Inferior parietal cortex (tissue), 1 donor: Measurements from ENCODE around the gene DUSP7.
A peak's percentile ranks its signal among the peaks of the same experiment; 100 is the strongest.

Experiments used
- DNase-seq: peaks from one replicate; pipeline ENCODE4 v3.0.0-alpha.2; 2016; ENCODE audit errors: extremely low spot score

Gene DUSP7

DNA sequence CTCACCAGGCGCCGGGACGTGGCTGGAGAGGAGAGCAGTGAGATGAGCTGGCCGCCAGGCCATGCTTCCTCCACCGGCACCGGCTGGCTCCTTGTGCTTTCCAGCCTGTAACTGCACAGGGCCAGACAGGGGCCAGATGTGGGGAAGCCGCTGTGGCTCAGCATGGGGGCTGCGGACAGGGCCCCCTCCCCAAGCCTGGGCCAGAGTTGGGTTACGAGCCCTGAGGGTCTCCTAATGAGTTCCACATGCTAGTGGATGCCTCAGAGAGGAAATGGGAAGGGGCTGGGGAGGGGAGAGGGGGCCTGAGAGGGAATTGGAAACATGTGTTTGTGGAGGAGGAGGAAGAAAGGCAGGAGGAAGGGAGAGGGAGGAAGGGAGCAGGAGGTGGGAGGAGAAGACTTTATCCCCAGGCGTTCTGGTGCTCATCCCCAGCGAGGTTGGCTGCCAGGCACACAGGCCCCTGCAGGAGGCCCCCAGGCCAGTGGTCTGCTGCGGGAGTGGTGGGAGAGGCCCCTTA, 11.7 kb upstream of the DUSP7 start:
- DNase-seq = no peak

DNA sequence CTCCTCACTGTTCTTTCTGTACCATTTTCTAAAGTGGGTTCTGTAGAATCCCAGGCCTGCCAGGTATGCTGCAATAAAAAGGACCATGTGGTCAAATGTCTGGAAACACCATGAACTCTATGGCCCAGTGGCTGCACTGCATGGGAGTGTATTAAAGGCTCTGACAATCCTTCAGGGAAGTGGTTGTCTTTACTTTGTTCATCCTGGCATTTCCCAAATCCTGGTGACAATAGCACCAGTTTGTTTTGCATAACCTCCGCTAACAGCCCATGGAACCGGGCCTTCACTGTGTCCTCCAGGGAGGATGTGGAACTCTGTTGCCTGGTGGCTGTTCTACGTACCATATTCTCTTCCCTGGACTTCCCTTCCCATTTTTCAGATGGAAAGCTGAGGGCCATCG, 11.2 kb upstream of the DUSP7 start:
- no peak for DNase-seq

DNA sequence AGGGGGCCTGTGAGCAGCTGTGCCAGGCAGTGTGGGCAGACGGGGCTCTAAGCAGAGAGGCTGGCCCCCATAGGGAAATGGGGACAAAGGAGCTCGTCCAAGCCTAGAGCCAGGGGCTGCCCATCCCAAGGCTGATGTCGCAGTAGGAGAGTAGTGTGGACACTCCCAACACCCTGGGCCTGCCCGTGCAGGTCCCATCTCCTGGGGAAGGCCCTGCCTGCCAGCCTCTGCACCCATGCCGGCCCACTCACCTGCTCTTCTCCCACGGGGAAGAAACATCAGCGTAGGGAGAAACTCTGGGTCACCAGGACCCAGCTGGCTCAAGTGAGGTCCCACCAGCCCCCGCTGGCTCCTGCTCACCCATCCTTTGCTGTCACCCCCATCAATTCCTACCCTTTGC, 10.7 kb upstream of the DUSP7 start:
- DNase-seq = no peak

DNA sequence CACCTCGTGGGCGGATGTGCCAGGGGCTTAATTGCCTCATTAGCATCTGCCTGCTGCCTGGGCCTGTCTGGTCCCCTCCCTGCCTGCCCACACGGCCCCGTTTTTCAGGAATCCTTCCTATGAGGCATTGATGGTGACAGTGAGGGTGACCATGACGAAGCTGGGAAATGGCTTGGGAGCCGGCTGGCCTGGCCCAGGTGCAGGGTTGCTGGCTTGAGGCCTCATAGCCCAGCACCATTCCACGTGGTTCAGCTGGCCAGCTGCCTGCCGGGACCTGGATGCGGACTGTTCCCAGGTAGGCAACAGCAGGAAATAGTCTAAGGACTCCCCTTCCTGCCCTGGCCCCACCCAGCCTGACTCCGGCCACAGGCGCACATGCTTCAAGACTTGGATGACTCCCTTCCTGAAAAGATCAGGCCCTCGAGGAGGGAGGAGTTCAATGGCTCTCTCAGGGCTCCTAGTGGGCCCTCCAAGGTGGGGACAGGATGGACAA, 8.9 kb upstream of the DUSP7 start:
- DNase-seq = no peak

DNA sequence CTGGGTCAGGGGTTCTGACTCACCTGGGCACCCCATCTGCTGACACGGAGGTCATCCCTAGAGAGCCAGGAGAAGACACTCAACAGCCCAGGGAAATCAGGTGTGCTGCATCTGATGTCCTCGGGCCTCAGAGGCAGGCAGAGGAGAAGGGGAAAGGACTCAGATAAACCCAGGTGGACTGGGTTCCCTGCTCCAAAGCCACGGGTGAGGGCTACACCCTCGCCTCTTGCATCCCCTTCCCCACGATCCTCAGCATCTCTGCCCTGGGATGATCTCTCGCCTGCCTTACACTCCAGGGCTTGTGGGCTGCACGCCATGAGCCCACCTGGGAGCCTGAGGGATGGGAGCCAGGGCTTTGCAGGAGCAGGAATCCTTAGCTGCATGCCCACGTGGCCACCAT, 8.2 kb upstream of the DUSP7 start:
- DNase-seq = no peak

DNA sequence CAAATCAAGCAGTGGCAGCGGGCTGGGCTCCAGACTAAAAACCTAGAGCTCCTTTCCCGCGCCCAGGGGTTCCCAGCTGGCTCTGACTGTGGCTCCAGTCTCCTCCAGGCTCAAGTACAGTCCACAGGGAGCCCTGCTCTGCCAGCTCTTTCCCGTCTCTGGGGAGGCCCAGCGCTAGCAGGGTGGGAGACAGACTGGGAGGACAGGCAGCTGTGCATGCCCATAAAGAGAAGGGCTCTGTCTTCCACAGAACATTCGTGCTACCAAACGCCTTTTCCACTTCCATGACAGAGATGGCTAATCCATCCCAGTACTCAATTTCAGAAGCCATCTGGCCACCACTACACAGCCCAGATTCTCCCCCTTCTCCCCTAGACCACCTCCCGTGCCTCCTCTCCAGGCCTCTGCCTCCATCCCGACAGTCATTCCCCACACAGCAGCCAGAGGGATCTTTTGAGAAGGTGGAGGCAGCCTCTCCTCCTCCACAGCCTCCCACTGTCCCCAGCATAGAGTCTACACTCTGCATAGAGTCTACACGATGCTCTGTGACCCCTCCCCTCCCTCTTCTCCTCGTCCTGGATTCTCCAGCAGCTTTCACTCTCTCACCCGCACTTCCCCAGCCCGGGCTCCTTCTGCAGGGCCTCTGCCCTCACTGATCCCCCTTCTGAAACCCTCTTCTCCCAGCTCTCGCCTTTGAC, 6.8 kb upstream of the DUSP7 start:
- no peak for DNase-seq

DNA sequence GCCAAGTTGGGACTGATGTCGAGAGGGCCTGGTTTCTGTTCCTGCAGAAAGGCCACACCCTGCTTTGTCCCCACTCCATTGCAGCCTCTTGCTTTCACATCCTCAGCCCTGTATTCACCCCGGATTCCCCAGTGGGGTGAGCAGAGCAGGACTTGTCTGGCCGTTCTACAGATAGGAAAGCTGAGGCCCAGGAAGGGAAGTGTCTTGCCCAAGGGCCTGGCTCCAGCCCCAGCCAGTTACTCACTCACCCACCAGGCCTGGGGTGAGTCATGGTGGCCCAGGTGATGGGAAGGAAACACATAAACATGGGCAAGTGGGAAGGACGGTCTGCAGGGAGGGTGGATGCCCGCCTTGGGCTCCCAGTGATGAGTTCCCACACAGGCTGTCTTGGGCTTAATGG, 6.1 kb upstream of the DUSP7 start:
- DNase-seq = no peak

- DNase-seq = no peak
These were observed 4.9 kb upstream of the DUSP7 start for GRCh38 chr3:52061121-52061910.

DNA sequence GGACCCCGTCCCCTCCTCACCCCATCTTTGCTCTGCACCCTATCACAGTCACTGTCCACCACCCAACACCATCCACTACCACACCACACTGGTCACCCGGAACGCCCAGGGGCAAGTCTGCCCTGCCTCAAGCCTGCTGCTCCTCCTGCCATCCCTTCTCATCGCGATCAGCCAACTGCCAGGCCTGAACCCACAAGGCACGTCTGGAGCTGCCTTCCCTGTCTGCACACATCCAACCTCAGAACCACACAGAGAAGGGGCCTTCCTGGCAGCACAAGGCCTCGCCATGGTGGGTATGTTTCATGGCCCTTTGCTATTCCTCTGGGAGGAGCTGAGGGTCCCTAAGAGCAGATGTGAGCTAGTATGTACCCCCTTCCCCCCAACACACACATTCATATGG, 3.4 kb upstream of the DUSP7 start:
- no peak for DNase-seq

- DNase-seq = no peak
These were observed 1.6 kb upstream of the DUSP7 start for GRCh38 chr3:52057812-52058495.

DNA sequence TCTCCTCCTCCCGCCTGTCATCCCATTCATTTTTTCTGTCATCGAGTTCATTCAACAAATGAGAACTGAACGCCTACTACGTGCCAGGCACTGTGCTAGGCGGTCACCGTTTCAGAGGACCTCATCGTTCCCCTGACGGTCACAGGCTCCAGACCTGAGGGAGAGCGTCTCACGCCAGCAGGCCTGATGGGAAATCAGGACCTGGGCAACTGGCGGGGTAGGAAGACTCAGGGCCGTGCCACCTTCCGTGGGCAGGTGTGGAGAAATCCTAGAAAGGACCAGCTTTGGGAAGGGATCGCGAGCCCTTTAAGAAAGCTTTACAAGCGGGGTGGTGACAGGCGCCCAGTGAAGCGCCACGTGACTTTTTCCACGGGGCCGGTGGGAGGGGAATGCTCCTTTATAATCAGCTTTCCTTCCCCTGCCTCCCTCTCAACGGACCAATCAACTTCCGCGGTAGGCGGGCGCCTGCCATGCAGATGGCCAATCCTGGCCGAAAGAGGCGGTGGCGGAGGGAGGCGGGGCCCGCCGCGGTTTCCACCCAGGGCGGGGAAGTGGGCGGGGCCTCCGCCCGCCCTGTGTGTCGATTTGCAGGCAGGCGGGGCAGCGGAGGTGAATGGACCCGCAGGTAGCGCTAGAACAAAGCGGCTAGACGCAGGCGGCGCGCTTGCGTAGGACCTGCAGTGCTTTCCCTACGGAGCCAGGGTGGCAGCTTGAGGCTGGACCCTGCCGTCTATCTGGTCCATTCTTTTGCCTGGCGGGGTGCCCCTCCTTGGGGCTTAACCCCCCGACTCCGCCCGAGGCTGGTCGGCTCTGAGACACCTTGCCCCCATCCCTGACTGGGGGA, 819 bp upstream of the DUSP7 start:
- DNase-seq = peak; percentile 99

GRCh38 chr3:52055537-52056351, 627 bp downstream of the DUSP7 start:
- no peak for DNase-seq

DNA sequence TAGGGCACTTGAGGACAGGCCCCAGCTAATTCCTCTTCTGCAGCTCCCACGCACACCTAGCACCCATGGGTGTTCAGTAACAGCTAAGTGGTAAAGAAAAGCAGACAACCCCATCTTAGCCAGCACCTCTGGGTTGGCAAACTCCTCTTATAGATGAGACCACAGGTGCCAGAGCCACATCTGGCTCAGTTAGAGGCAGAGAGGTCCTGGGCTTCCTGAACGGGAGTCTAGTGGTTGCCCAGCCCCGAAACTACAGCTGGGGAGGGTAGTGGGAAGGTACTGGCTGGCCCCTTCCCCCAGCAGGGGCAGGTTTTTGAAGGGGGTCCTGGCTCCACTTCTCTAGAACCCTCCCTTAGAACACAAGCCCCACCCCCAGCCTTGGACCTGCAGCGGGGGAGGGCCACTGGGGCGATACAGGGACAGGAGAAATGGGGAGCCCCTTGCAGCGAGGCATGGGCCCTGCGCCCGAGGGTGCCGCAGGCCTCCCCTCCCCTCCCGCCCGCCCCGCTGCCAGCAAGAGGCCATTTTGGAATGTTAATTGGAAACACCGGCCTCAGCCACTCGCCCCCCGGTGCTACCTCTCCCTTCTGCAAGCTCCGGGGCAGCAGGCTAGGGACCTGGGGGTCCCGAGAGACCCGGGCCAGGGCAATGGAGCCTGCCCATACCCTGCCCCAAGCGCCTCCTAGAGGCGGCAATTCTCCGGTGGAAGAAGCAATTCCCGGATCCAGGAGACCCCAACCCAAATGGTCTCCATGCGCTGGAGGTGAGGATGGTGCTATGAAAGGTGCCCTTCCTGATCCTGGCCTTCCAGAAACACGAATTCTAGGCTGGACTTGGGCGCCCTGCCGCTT, 1.5 kb downstream of the DUSP7 start:
- DNase-seq = no peak

- DNase-seq = peak; percentile 69
These were observed 2.8 kb downstream of the DUSP7 start for GRCh38 chr3:52053307-52054304.

GRCh38 chr3:52052831-52053306, 3.5 kb downstream of the DUSP7 start:
- DNase-seq = no peak

DNA sequence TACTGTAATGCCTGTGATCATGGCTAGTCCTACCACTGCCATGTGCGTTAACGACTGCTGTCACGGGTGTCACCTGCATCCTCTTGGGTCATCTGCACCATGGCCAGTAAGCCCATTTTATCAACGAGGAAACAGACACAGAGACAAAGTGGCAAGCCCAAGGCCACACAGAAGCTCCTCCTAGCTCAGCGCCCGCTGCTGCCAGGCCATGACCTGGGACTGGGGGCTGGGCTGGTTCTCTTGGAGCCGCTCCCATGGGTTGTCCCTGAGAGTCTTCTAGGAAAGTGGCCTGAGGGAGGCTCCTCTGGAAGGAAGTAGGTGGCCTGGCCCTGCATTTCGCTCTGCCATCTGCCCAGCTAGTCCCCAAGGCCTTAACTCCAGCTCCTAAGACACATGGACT, 4.9 kb downstream of the DUSP7 start:
- DNase-seq = no peak

GRCh38 chr3:52050571-52050970, 5.8 kb downstream of the DUSP7 start:
- DNase-seq = no peak

DNA sequence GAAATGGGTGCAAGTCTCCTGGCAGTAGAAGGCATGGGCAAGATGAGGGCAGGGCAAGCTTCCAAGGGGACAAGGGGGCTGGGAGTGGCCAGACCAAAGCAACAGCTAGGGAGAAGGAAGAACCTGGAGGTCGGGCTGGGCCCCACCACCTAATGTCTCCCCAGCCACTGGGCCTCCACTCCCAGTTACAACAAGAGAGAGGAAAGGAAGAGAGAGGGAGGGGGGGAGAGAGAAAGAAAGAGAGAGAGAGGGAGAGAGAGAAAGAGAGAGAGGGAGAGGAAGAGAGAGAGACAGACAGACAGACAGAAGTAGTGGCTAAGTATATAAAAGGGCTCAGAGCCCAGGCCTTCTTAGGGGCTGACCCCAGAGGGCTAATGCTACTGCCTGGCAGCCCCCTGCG, 6.9 kb downstream of the DUSP7 start:
- no peak for DNase-seq
